Measurements from ENCODE around the gene SYT1.

SYT1 gene

GRCh38 chr12:79381248-79382208, 517.0 kb downstream of the SYT1 start:
- no peaks in the 10 kb centered on the region for H3K9me3 ChIP-seq (ENCODE audit: control insufficient read depth, low read length)
- H3K36me3 ChIP-seq (ENCODE audit: control insufficient read depth, insufficient read depth, low read length), result no peaks in the 10 kb centered on the region
- H3K27ac ChIP-seq (ENCODE audit: low read depth, low read length, severe bottlenecking), result no peak overlapping the region
- WGBS, 2 experiments (ENCODE audit: insufficient coverage in 2 of 2), result 15 to 20% methylated on average over 10 of the region's 11 CpGs
- peaks cover 20% of the 10 kb centered on the region for H3K4me1 ChIP-seq (ENCODE audit: control insufficient read depth, insufficient read depth, low read length, poor library complexity, severe bottlenecking)
- H3K4me3 ChIP-seq (ENCODE audit: extremely low read depth, insufficient read depth, low read length, poor library complexity, severe bottlenecking), result no peak overlapping the region

DNA sequence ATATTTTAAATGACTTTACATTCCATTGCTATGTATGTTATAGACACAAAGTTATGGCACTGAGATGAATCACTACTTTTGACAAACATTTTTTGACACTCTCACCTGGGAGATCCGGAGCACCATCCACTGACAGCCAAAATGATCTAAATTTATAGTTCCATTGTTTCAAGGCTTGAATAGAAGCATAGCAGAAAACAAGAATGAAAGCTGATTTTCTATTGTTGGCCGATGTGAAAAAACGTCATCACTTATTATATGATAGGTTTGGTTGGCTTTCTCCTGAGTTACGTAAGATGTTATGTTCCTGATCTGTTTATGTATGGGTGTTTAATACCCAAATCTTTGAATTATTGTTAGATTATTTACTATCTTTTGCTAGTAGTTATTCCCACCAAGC, 520.0 kb downstream of the SYT1 start:
- 74% methylated on average over 3 of the region's 4 CpGs; no CpG with 5 or more reads in 1 of the 2 experiments for WGBS, 2 experiments (ENCODE audit: insufficient coverage in 2 of 2)
- Histone ChIP-seq H3K4me1 (ENCODE audit: control insufficient read depth, insufficient read depth, low read length, poor library complexity, severe bottlenecking) (peaks cover 20% of the 10 kb centered on the region), H3K27ac (ENCODE audit: low read depth, low read length, severe bottlenecking) (no peak overlapping the region), H3K9me3 (ENCODE audit: control insufficient read depth, low read length) (no peaks in the 10 kb centered on the region), H3K4me3 (ENCODE audit: extremely low read depth, insufficient read depth, low read length, poor library complexity, severe bottlenecking) (no peak overlapping the region), H3K36me3 (ENCODE audit: control insufficient read depth, insufficient read depth, low read length) (no peaks in the 10 kb centered on the region)

DNA sequence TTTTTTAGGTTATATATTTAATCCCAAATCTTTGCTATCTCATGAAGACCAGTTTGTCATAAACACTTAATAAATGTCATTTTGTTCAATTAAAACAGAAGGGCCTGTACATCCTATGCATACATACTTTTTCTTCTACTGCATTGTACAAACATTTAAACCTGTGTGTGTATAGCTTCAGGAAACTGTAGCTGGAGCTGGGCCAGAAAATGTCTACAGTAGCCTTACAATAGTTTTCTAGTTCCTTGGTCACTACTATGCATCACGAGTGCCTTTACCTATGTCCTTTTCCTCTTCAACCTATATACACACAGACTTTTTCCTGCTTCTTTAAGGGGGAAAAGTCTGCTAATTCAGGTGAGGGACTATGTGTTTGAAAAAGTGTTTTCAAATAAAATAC, 523.4 kb downstream of the SYT1 start:
- Histone ChIP-seq H3K4me1 (ENCODE audit: control insufficient read depth, insufficient read depth, low read length, poor library complexity, severe bottlenecking) (no peaks in the 10 kb centered on the region), H3K9me3 (ENCODE audit: control insufficient read depth, low read length) (no peaks in the 10 kb centered on the region), H3K36me3 (ENCODE audit: control insufficient read depth, insufficient read depth, low read length) (no peaks in the 10 kb centered on the region), H3K4me3 (ENCODE audit: extremely low read depth, insufficient read depth, low read length, poor library complexity, severe bottlenecking) (no peak overlapping the region), H3K27ac (ENCODE audit: low read depth, low read length, severe bottlenecking) (no peak overlapping the region)
- WGBS, 2 experiments (ENCODE audit: insufficient coverage in 2 of 2), result no CpG with 5 or more reads among the region's 1 CpG

DNA sequence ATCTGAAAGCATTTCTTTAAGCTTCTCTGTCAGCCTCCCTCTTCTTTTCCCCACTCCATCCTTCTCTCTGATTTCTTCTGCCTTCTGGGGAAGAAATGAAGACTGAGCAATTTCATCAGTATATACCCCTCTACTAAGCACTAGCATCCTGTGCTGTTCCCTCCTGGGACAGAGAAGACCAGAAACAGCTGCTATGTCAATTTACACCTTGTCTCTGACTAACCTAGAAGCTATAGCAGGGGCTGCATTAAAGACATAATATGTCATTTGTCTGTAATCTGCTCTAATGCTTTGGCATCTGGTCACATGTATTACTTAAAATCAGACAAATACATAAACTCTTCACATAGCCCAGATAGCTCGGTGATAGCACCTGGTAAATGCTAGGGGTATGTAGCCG, 529.3 kb downstream of the SYT1 start:
- H3K36me3 ChIP-seq (ENCODE audit: control insufficient read depth, insufficient read depth, low read length), result no peaks in the 10 kb centered on the region
- no peaks in the 10 kb centered on the region for H3K4me1 ChIP-seq (ENCODE audit: control insufficient read depth, insufficient read depth, low read length, poor library complexity, severe bottlenecking)
- no peak overlapping the region for H3K27ac ChIP-seq (ENCODE audit: low read depth, low read length, severe bottlenecking)
- 90 to 93% methylated on average over 2 of the region's 2 CpGs for WGBS, 2 experiments (ENCODE audit: insufficient coverage in 2 of 2)
- H3K9me3 ChIP-seq (ENCODE audit: control insufficient read depth, low read length), result no peaks in the 10 kb centered on the region
- no peak overlapping the region for H3K4me3 ChIP-seq (ENCODE audit: extremely low read depth, insufficient read depth, low read length, poor library complexity, severe bottlenecking)

DNA sequence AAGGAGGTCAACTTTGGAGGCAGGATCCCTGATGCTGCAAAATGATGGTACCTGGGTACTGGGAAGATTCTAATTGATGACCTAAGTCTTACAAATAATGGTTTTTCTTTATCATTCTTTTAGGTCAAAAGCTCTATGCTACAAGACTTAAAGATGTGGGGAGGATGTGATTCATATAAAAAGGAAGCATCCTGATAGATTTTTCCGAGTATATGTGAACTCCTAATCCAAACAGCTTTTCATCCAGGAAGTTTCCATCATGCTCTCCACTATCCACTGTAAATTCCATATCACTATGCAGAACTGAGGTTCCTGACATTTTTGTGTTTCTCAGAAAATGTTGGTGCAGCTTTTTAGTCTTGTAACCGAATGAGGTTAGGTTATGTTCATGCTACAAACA, 533.0 kb downstream of the SYT1 start:
- Histone ChIP-seq H3K4me1 (ENCODE audit: control insufficient read depth, insufficient read depth, low read length, poor library complexity, severe bottlenecking) (no peaks in the 10 kb centered on the region), H3K9me3 (ENCODE audit: control insufficient read depth, low read length) (no peaks in the 10 kb centered on the region), H3K27ac (ENCODE audit: low read depth, low read length, severe bottlenecking) (no peak overlapping the region), H3K36me3 (ENCODE audit: control insufficient read depth, insufficient read depth, low read length) (no peaks in the 10 kb centered on the region), H3K4me3 (ENCODE audit: extremely low read depth, insufficient read depth, low read length, poor library complexity, severe bottlenecking) (no peak overlapping the region)
- WGBS, 2 experiments (ENCODE audit: insufficient coverage in 2 of 2), result no CpG with 5 or more reads among the region's 2 CpGs

- no peaks in the 10 kb centered on the region for H3K4me1 ChIP-seq (ENCODE audit: control insufficient read depth, insufficient read depth, low read length, poor library complexity, severe bottlenecking)
- H3K27ac ChIP-seq (ENCODE audit: low read depth, low read length, severe bottlenecking), result no peak overlapping the region
- H3K9me3 ChIP-seq (ENCODE audit: control insufficient read depth, low read length), result no peaks in the 10 kb centered on the region
- 92% methylated on average over 3 of the region's 3 CpGs for WGBS, 2 experiments (ENCODE audit: insufficient coverage in 2 of 2)
- no peaks in the 10 kb centered on the region for H3K36me3 ChIP-seq (ENCODE audit: control insufficient read depth, insufficient read depth, low read length)
- no peak overlapping the region for H3K4me3 ChIP-seq (ENCODE audit: extremely low read depth, insufficient read depth, low read length, poor library complexity, severe bottlenecking)
These were observed 535.9 kb downstream of the SYT1 start for GRCh38 chr12:79400481-79400880.

- no peak overlapping the region for H3K4me3 ChIP-seq (ENCODE audit: extremely low read depth, insufficient read depth, low read length, poor library complexity, severe bottlenecking)
- H3K9me3 ChIP-seq (ENCODE audit: control insufficient read depth, low read length), result no peaks in the 10 kb centered on the region
- H3K36me3 ChIP-seq (ENCODE audit: control insufficient read depth, insufficient read depth, low read length), result no peaks in the 10 kb centered on the region
- H3K27ac ChIP-seq (ENCODE audit: low read depth, low read length, severe bottlenecking), result no peak overlapping the region
- no CpG with 5 or more reads among the region's 2 CpGs for WGBS, 2 experiments (ENCODE audit: insufficient coverage in 2 of 2)
- no peaks in the 10 kb centered on the region for H3K4me1 ChIP-seq (ENCODE audit: control insufficient read depth, insufficient read depth, low read length, poor library complexity, severe bottlenecking)
These were observed 538.0 kb downstream of the SYT1 start for GRCh38 chr12:79402606-79403005.

GRCh38 chr12:79406993-79407392, 542.4 kb downstream of the SYT1 start:
- Histone ChIP-seq H3K36me3 (ENCODE audit: control insufficient read depth, insufficient read depth, low read length) (no peaks in the 10 kb centered on the region), H3K4me1 (ENCODE audit: control insufficient read depth, insufficient read depth, low read length, poor library complexity, severe bottlenecking) (peaks cover 19% of the 10 kb centered on the region), H3K9me3 (ENCODE audit: control insufficient read depth, low read length) (no peaks in the 10 kb centered on the region), H3K4me3 (ENCODE audit: extremely low read depth, insufficient read depth, low read length, poor library complexity, severe bottlenecking) (no peak overlapping the region), H3K27ac (ENCODE audit: low read depth, low read length, severe bottlenecking) (no peak overlapping the region)
- no CpG with 5 or more reads among the region's 1 CpG for WGBS, 2 experiments (ENCODE audit: insufficient coverage in 2 of 2)

GRCh38 chr12:79407671-79408622, 543.4 kb downstream of the SYT1 start:
- no peak overlapping the region for H3K4me3 ChIP-seq (ENCODE audit: extremely low read depth, insufficient read depth, low read length, poor library complexity, severe bottlenecking)
- no peaks in the 10 kb centered on the region for H3K36me3 ChIP-seq (ENCODE audit: control insufficient read depth, insufficient read depth, low read length)
- H3K9me3 ChIP-seq (ENCODE audit: control insufficient read depth, low read length), result no peaks in the 10 kb centered on the region
- no peak overlapping the region for H3K27ac ChIP-seq (ENCODE audit: low read depth, low read length, severe bottlenecking)
- H3K4me1 ChIP-seq (ENCODE audit: control insufficient read depth, insufficient read depth, low read length, poor library complexity, severe bottlenecking), result peaks cover 19% of the 10 kb centered on the region
- 40 to 45% methylated on average over 4 of the region's 6 CpGs for WGBS, 2 experiments (ENCODE audit: insufficient coverage in 2 of 2)

DNA sequence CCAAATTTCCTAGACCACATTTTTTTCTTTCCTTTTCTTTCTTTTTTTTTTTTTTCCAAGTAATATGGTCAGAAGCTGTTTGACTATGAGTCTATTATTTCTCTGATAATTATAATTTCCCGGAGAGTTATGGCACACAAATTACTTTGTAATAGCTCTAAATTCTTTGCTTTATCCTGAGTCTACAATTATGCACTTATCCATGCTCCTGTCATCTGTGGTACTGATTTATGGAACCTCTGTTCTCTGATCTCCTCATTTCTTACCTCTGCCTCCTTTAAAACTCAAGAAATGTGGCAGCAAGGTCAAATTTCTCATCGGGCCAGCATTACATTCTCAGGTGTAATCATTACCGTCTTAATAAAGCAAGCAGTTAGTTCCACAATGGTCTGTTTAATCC, 544.1 kb downstream of the SYT1 start:
- Histone ChIP-seq H3K27ac (ENCODE audit: low read depth, low read length, severe bottlenecking) (no peak overlapping the region), H3K4me1 (ENCODE audit: control insufficient read depth, insufficient read depth, low read length, poor library complexity, severe bottlenecking) (peaks cover 19% of the 10 kb centered on the region)
- WGBS, 2 experiments (ENCODE audit: insufficient coverage in 2 of 2), result 80 to 92% methylated on average over 2 of the region's 3 CpGs

More for the DNA sequence above, 544.1 kb downstream of the SYT1 start:
- Histone ChIP-seq H3K36me3 (ENCODE audit: control insufficient read depth, insufficient read depth, low read length) (no peaks in the 10 kb centered on the region), H3K9me3 (ENCODE audit: control insufficient read depth, low read length) (no peaks in the 10 kb centered on the region), H3K4me3 (ENCODE audit: extremely low read depth, insufficient read depth, low read length, poor library complexity, severe bottlenecking) (no peak overlapping the region)
